GM23338 (cell line): ENCODE measurements around the gene ZNF385B. TPM values are rescaled to one million over a fixed set of nuclear protein-coding genes. Genes with fewer than 3 reads are reported as not detected.

ENCODE experiments used
- ATAC-seq: fragments of 200-7000 bp; cut with Tn5 transposase; 3 replicates; pipeline ENCODE4 v1.9.1; 2020
- DNase-seq: peaks from one replicate; pipeline ENCODE4 v3.0.0-alpha.2; 2015; ENCODE audit warnings: low spot score
- H2AFZ ChIP-seq: fragments of 200-600 bp; sonication (generic); 2 replicates; pipeline ENCODE4 v1.8.0; 2016; ENCODE audit warnings: antibody characterized with exemption, mild to moderate bottlenecking, moderate library complexity
- H3F3A ChIP-seq: fragments of 200-600 bp; sonication (generic); replicated peaks from 2 replicates; pipeline ENCODE4 v1.8.0; 2017; ENCODE audit warnings: antibody characterized with exemption, mixed run types, low read depth
- H3K27ac ChIP-seq: fragments of 200-600 bp; sonication (generic); 2 replicates; pipeline ENCODE4 v1.6.1; 2016; ENCODE audit warnings: low read depth
- H3K27me3 ChIP-seq: fragments of 200-600 bp; sonication (generic); 2 replicates; pipeline ENCODE4 v1.8.0; 2016; ENCODE audit warnings: mild to moderate bottlenecking, mixed run types, moderate library complexity; ENCODE audit not compliant: insufficient read depth
- H3K36me3 ChIP-seq: fragments of 200-600 bp; sonication (generic); 2 replicates; pipeline ENCODE4 v1.8.0; 2016; ENCODE audit warnings: mild to moderate bottlenecking; ENCODE audit not compliant: insufficient read depth
- H3K4me1 ChIP-seq: fragments of 200-600 bp; sonication (generic); 2 replicates; pipeline ENCODE4 v1.8.0; 2016; ENCODE audit warnings: mild to moderate bottlenecking, moderate library complexity; ENCODE audit not compliant: insufficient read depth
- H3K4me2 ChIP-seq: fragments of 200-600 bp; sonication (generic); 2 replicates; pipeline ENCODE4 v1.7.1; 2017; ENCODE audit warnings: mixed run types
- H3K4me3 ChIP-seq: fragments of 200-600 bp; sonication (generic); 2 replicates; pipeline ENCODE4 v1.6.1; 2016; ENCODE audit warnings: mixed run types
- H3K79me2 ChIP-seq: fragments of 200-600 bp; sonication (generic); replicated peaks from 2 replicates; pipeline ENCODE4 v1.8.0; 2017; ENCODE audit warnings: mild to moderate bottlenecking; ENCODE audit not compliant: insufficient read depth
- H3K9me2 ChIP-seq: fragments of 200-600 bp; sonication (generic); 2 replicates; pipeline ENCODE4 v1.8.0; 2017; ENCODE audit not compliant: insufficient read depth
- H4K20me1 ChIP-seq: fragments of 200-600 bp; sonication (generic); replicated peaks from 2 replicates; pipeline ENCODE4 v1.8.0; 2017; ENCODE audit warnings: mild to moderate bottlenecking; ENCODE audit not compliant: insufficient read depth
- H3K27ac Mint-ChIP-seq: 2 replicates; pipeline ENCODE4 v1.8.0; 2020; ENCODE audit warnings: inconsistent platforms, mild to moderate bottlenecking, moderate library complexity, mixed read lengths
- H3K27me3 Mint-ChIP-seq: 3 replicates; pipeline ENCODE4 v1.8.0; 2022; ENCODE audit warnings: low read depth, mild to moderate bottlenecking, moderate library complexity, mixed read lengths, inconsistent platforms; ENCODE audit not compliant: insufficient read depth, poor library complexity
- H3K36me3 Mint-ChIP-seq: 3 replicates; pipeline ENCODE4 v1.8.0; 2021; ENCODE audit warnings: low read depth, mild to moderate bottlenecking, inconsistent platforms, moderate library complexity, mixed read lengths
- H3K4me1 Mint-ChIP-seq: 3 replicates; pipeline ENCODE4 v1.8.0; 2020; ENCODE audit warnings: mild to moderate bottlenecking, inconsistent platforms, mixed read lengths
- H3K4me3 Mint-ChIP-seq: 3 replicates; pipeline ENCODE4 v1.8.0; 2021; ENCODE audit warnings: moderate library complexity, mild to moderate bottlenecking, inconsistent platforms, mixed read lengths
- H3K9me3 Mint-ChIP-seq: 3 replicates; pipeline ENCODE4 v1.8.0; 2020; ENCODE audit warnings: moderate library complexity, mild to moderate bottlenecking, inconsistent platforms, mixed read lengths
- CREB1 ChIP-seq: fragments of 250-450 bp; sonication (Bioruptor Pico); IDR thresholded peaks from 2 replicates; pipeline ENCODE4 v1.5.0; 2020; ENCODE audit warnings: low read depth, mild to moderate bottlenecking, moderate library complexity
- ETS1 ChIP-seq: IDR thresholded peaks from 2 replicates; pipeline ENCODE4 v1.6.1; 2016; ENCODE audit warnings: antibody characterized with exemption
- EZH2 ChIP-seq: fragments of 200-600 bp; sonication (generic); IDR thresholded peaks from one replicate; pipeline ENCODE4 v1.8.0; 2017; ENCODE audit warnings: antibody characterized with exemption, mild to moderate bottlenecking, low read depth; ENCODE audit not compliant: unreplicated experiment
- JUNB ChIP-seq: IDR thresholded peaks from one replicate; pipeline ENCODE4 v1.6.1; 2016; ENCODE audit warnings: antibody characterized with exemption; ENCODE audit not compliant: unreplicated experiment
- NANOG ChIP-seq: IDR thresholded peaks from 2 replicates; pipeline ENCODE4 v1.6.1; 2016; ENCODE audit warnings: antibody characterized with exemption, borderline replicate concordance
- polyA plus RNA-seq: library from polyadenylated mRNA; unstranded; fragments of >200 nt; fragmentation: Nextera tagmentation; extraction: Ambion mirVana; gene quantifications from 2 replicates; pipeline ENCODE4 v1.2.1, GENCODE V29; 2016
- total RNA-seq: library from RNA; depleted of rRNA; stranded (reverse); fragments of >200 nt; shearing (Covaris generic); gene quantifications from 2 replicates; pipeline ENCODE4 v1.2.3, GENCODE V29; 2014
- TF ChIP-seq, protein P1 (sequence below), 2 experiments: fragments of 200-600 bp in 1 of 2; sonication (generic) in 1 of 2; conservative IDR thresholded peaks; 2 replicates each; pipeline versions ENCODE4 v1.5.1 to v1.6.1; 2016 to 2017; ENCODE audit warnings: antibody characterized with exemption in 2 of 2, low read depth in 2 of 2, mild to moderate bottlenecking in 2 of 2, moderate library complexity in 1 of 2
- TF ChIP-seq, protein P2 (sequence below): fragments of 250-450 bp; sonication (Bioruptor Pico); IDR thresholded peaks from 2 replicates; pipeline ENCODE4 v1.5.0; 2020; ENCODE audit warnings: mild to moderate bottlenecking, moderate library complexity

ZNF385B gene
- total and polyA plus RNA-seq, 2 experiments from 2014 or later: 1.5 to 4.6 TPM

DNA sequence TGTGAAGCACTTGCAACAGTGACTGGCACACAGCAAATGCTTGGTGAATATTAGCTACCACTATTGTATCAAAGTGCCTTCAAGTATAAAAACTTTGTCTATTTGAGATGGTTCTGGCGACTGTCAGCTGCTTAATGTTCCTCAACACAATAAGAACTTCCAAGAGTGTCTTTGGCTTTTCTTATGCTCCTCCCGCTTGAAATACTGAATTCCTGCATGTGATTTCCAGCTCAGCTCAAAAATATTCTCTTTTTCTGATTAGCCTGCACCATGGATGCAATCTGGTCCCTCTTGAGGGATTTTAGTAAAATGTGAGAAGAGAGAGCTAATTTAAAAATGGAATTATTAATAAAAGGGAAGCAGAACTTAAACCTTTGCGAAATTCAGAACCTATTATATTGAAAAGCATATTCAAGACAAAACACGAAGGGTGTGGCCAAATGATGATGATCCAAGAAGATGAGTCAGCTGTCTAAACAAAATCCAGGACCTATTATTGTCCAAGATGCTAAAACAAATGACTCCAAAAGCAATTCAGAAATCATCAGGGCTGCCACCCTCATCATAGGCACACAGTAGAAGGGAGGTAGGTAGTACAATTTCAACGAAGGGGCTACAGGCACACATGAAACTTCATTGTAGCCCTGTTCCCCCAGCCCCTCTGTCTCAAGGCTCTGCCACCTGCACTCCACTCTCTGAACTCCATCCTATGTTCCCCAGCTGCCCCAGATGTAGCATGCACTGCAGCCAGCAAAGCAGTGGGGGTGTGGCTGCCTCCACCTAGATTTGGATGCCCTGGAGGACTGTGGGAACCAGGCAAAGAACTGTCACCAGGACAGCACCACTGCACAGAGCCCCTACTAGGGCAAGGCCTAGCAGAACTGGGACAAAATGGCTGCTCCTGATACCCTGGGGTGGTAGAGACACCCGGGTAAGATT is 190.1 kb downstream of the ZNF385B start:
- Histone ChIP-seq H3K9me2 (no peaks in the 10 kb centered on the region), H3K27me3 (no peaks in the 10 kb centered on the region), H3K4me1 (no peaks in the 10 kb centered on the region), H3K4me3 (no peak overlapping the region), H3K36me3 (no peaks in the 10 kb centered on the region), H3K4me2 (no peak overlapping the region), H3F3A (no peaks in the 10 kb centered on the region), H3K79me2 (no peaks in the 10 kb centered on the region), H3K27ac (no peak overlapping the region), H4K20me1 (no peaks in the 10 kb centered on the region), H2AFZ (no peak overlapping the region)
- DNase-seq (no peak), ATAC-seq (no peak)
- Mint-ChIP-seq H3K4me1 (no peaks in the 10 kb centered on the region; the same call in 2 of the 3 replicates), H3K27me3 (no peaks in the 10 kb centered on the region), H3K4me3 (no peak overlapping the region), H3K27ac (no peak overlapping the region), H3K9me3 (no peaks in the 10 kb centered on the region), H3K36me3 (no peaks in the 10 kb centered on the region)
- no peak for TF ChIP-seq JUNB
- no peak for TF ChIP-seq NANOG
- TF ChIP-seq, protein P1, sequence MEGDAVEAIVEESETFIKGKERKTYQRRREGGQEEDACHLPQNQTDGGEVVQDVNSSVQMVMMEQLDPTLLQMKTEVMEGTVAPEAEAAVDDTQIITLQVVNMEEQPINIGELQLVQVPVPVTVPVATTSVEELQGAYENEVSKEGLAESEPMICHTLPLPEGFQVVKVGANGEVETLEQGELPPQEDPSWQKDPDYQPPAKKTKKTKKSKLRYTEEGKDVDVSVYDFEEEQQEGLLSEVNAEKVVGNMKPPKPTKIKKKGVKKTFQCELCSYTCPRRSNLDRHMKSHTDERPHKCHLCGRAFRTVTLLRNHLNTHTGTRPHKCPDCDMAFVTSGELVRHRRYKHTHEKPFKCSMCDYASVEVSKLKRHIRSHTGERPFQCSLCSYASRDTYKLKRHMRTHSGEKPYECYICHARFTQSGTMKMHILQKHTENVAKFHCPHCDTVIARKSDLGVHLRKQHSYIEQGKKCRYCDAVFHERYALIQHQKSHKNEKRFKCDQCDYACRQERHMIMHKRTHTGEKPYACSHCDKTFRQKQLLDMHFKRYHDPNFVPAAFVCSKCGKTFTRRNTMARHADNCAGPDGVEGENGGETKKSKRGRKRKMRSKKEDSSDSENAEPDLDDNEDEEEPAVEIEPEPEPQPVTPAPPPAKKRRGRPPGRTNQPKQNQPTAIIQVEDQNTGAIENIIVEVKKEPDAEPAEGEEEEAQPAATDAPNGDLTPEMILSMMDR (conservative IDR thresholded peaks at IDR 0.05; ENCODE audit: low read depth in 2 of 2): no peak
- TF ChIP-seq, protein P2, sequence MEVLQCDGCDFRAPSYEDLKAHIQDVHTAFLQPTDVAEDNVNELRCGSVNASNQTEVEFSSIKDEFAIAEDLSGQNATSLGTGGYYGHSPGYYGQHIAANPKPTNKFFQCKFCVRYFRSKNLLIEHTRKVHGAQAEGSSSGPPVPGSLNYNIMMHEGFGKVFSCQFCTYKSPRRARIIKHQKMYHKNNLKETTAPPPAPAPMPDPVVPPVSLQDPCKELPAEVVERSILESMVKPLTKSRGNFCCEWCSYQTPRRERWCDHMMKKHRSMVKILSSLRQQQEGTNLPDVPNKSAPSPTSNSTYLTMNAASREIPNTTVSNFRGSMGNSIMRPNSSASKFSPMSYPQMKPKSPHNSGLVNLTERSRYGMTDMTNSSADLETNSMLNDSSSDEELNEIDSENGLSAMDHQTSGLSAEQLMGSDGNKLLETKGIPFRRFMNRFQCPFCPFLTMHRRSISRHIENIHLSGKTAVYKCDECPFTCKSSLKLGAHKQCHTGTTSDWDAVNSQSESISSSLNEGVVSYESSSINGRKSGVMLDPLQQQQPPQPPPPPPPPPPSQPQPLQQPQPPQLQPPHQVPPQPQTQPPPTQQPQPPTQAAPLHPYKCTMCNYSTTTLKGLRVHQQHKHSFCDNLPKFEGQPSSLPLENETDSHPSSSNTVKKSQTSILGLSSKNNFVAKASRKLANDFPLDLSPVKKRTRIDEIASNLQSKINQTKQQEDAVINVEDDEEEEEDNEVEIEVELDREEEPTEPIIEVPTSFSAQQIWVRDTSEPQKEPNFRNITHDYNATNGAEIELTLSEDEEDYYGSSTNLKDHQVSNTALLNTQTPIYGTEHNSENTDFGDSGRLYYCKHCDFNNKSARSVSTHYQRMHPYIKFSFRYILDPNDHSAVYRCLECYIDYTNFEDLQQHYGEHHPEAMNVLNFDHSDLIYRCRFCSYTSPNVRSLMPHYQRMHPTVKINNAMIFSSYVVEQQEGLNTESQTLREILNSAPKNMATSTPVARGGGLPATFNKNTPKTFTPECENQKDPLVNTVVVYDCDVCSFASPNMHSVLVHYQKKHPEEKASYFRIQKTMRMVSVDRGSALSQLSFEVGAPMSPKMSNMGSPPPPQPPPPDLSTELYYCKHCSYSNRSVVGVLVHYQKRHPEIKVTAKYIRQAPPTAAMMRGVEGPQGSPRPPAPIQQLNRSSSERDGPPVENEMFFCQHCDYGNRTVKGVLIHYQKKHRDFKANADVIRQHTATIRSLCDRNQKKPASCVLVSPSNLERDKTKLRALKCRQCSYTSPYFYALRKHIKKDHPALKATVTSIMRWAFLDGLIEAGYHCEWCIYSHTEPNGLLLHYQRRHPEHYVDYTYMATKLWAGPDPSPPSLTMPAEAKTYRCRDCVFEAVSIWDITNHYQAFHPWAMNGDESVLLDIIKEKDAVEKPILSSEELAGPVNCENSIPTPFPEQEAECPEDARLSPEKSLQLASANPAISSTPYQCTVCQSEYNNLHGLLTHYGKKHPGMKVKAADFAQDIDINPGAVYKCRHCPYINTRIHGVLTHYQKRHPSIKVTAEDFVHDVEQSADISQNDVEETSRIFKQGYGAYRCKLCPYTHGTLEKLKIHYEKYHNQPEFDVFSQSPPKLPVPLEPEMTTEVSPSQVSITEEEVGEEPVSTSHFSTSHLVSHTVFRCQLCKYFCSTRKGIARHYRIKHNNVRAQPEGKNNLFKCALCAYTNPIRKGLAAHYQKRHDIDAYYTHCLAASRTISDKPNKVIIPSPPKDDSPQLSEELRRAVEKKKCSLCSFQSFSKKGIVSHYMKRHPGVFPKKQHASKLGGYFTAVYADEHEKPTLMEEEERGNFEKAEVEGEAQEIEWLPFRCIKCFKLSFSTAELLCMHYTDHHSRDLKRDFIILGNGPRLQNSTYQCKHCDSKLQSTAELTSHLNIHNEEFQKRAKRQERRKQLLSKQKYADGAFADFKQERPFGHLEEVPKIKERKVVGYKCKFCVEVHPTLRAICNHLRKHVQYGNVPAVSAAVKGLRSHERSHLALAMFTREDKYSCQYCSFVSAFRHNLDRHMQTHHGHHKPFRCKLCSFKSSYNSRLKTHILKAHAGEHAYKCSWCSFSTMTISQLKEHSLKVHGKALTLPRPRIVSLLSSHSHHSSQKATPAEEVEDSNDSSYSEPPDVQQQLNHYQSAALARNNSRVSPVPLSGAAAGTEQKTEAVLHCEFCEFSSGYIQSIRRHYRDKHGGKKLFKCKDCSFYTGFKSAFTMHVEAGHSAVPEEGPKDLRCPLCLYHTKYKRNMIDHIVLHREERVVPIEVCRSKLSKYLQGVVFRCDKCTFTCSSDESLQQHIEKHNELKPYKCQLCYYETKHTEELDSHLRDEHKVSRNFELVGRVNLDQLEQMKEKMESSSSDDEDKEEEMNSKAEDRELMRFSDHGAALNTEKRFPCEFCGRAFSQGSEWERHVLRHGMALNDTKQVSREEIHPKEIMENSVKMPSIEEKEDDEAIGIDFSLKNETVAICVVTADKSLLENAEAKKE (CRISPR knock-in tag): no peak
- TF ChIP-seq EZH2: no peak
- TF ChIP-seq ETS1: no peak
- TF ChIP-seq CREB1: no peak
